ENCODE results near the gene NMNAT3.
"Not testable (repeated sequence)": the region's sequence is repeated elsewhere in the genome, so short reads cannot be mapped to it uniquely, and the experiment has no call there.

NMNAT3 gene

DNA sequence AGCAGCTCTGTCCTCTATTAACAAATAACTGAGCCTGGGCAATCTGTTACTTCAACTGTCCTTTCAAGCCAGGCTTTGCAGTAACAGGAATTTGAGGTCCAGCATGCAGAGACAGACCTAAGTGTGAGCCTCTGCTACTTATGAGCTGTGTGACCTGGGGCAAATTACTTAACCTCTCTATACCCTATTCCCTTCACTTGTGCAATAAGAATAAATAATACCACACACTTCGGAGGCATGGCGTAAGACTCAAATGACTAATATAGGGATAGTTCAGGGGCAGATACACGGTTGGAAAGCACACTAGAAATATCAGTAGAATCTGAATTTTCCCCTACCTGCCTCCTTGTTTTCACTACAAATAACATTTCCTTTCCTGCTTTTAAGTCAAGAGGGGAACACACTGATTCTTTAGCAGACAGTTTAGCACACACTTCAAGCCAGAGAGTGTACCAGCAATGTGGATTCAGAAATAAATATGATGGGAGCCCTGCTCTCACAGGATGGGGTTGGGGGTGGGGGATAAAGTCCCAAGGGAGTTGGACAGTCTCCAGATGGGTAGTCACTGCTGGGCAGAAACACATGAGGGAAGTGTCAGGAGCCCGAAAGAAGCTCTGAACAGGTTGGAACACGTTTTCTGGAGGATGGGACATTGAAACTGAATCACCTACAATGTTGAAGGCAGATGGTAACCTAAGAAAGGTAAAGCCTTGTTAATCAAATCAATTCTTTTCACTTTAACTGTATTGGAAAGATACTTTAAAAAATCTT, 76.4 kb downstream of the NMNAT3 start:
- H3K9me3 ChIP-seq (ENCODE audit: low read depth, low read length) = no peaks in the 10 kb centered on the region
- no peak overlapping the region for H3K27ac ChIP-seq
- H3K36me3 ChIP-seq (ENCODE audit: insufficient read depth, low read length) = no peaks in the 10 kb centered on the region
- no peak for DNase-seq (ENCODE audit: low read depth, low spot score)
- no peak overlapping the region for H3K4me3 ChIP-seq
- no peak overlapping the region for H3K9ac ChIP-seq (ENCODE audit: insufficient read length)
- TF ChIP-seq POLR2AphosphoS5 (IDR thresholded peaks at IDR 0.05; ENCODE audit: borderline replicate concordance, low read depth, low read length) (no peak), FOXP2 (optimal IDR thresholded peaks at IDR 0.05; ENCODE audit: control extremely low read depth, extremely low read length, insufficient read depth) (no peak), EZH2 (IDR thresholded peaks at IDR 0.05) (no peak)

DNA sequence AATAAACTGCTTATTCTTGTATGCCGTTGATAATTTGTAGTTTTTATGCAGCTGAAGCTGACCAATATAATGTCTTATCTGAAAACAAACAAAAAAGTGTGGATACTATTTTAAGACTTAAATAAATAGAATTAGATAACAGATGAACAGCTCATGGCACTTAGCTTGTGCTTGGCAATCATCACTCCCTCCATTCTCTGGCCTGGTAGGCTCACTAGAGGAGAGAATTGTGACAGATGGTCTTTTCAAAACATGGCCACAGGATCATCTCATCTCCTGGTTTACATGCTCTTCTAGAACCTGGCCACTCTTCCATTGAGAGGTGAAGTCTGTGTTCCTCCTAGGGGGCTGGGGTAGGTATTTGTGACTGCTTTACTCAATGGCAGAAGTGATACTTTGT, 79.8 kb downstream of the NMNAT3 start:
- Histone ChIP-seq H3K9ac (ENCODE audit: insufficient read length) (no peak overlapping the region), H3K36me3 (ENCODE audit: insufficient read depth, low read length) (no peaks in the 10 kb centered on the region), H3K9me3 (ENCODE audit: low read depth, low read length) (no peaks in the 10 kb centered on the region; the same call in 1 of the 2 replicates), H3K27ac (no peak overlapping the region), H3K4me3 (no peak overlapping the region)
- no peak for DNase-seq (ENCODE audit: low read depth, low spot score)
- no peak for TF ChIP-seq FOXP2 (optimal IDR thresholded peaks at IDR 0.05; ENCODE audit: control extremely low read depth, extremely low read length, insufficient read depth)
- TF ChIP-seq POLR2AphosphoS5 (IDR thresholded peaks at IDR 0.05; ENCODE audit: borderline replicate concordance, low read depth, low read length) = no peak
- no peak for TF ChIP-seq EZH2 (IDR thresholded peaks at IDR 0.05)

DNA sequence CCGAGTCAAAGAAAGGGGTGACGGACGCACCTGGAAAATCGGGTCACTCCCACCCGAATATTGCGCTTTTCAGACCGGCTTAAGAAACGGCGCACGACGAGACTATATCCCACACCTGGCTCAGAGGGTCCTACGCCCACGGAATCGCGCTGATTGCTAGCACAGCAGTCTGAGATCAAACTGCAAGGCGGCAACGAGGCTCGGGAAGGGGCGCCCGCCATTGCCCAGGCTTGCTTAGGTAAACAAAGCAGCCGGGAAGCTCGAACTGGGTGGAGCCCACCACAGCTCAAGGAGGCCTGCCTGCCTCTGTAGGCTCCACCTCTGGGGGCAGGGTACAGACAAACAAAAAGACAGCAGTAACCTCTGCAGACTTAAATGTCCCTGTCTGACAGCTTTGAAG, 86.6 kb downstream of the NMNAT3 start:
- H3K4me3 ChIP-seq; H3K9ac ChIP-seq (ENCODE audit: insufficient read length); H3K27ac ChIP-seq; H3K9me3 ChIP-seq (ENCODE audit: low read depth, low read length); H3K36me3 ChIP-seq (ENCODE audit: insufficient read depth, low read length); DNase-seq (ENCODE audit: low read depth, low spot score): not testable (repeated sequence)

DNA sequence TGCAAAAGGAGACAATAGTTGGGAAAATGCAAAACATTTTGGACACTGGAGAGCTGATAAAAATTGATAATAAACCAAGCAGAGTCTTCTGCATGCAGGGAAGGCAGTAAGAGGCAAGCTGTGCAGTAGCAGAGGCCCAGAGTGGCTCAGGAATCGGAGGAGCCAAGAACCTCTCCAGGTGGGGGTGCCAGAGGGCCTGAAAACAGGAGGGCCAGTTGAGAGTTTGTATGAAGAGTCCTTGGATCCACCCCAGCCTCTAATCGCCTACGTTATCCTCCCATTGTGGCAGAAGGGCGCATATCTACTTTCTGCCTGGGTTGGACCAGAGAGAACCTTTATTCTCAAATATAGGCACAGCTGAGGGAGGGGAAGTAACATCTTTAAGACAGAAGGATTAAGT, 89.3 kb downstream of the NMNAT3 start:
- Histone ChIP-seq H3K4me3 (no peak overlapping the region), H3K9me3 (ENCODE audit: low read depth, low read length) (no peaks in the 10 kb centered on the region), H3K36me3 (ENCODE audit: insufficient read depth, low read length) (no peaks in the 10 kb centered on the region), H3K9ac (ENCODE audit: insufficient read length) (no peak overlapping the region), H3K27ac (no peak overlapping the region)
- TF ChIP-seq EZH2 (IDR thresholded peaks at IDR 0.05) = no peak
- TF ChIP-seq POLR2AphosphoS5 (IDR thresholded peaks at IDR 0.05; ENCODE audit: borderline replicate concordance, low read depth, low read length) = no peak
- DNase-seq (ENCODE audit: low read depth, low spot score) = no peak

DNA sequence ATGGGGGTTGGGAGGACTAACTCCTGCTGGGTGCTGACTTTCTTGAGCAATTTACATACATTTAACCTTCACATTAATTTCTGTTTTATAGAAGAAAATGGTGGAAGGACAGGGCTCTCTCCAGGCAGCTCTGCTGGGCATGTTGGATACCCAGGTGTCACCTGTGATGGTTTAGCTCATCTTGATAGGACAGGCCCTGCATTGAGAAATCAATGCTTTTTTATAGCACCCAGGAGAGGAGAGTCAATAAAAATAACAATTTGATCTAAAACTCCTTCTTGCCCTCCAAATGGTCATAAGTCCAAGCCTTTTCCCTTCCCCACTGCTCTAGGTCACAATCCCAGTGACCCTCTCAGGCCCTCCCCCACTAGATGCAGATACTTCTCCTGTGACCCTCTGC, 90.0 kb downstream of the NMNAT3 start:
- Histone ChIP-seq H3K9me3 (ENCODE audit: low read depth, low read length) (no peaks in the 10 kb centered on the region), H3K9ac (ENCODE audit: insufficient read length) (no peak overlapping the region), H3K36me3 (ENCODE audit: insufficient read depth, low read length) (no peaks in the 10 kb centered on the region), H3K27ac (no peak overlapping the region), H3K4me3 (no peak overlapping the region)
- no peak for TF ChIP-seq POLR2AphosphoS5 (IDR thresholded peaks at IDR 0.05; ENCODE audit: borderline replicate concordance, low read depth, low read length)
- TF ChIP-seq FOXP2 (optimal IDR thresholded peaks at IDR 0.05; ENCODE audit: control extremely low read depth, extremely low read length, insufficient read depth) = no peak
- no peak for TF ChIP-seq EZH2 (IDR thresholded peaks at IDR 0.05)
- DNase-seq (ENCODE audit: low read depth, low spot score) = no peak

DNA sequence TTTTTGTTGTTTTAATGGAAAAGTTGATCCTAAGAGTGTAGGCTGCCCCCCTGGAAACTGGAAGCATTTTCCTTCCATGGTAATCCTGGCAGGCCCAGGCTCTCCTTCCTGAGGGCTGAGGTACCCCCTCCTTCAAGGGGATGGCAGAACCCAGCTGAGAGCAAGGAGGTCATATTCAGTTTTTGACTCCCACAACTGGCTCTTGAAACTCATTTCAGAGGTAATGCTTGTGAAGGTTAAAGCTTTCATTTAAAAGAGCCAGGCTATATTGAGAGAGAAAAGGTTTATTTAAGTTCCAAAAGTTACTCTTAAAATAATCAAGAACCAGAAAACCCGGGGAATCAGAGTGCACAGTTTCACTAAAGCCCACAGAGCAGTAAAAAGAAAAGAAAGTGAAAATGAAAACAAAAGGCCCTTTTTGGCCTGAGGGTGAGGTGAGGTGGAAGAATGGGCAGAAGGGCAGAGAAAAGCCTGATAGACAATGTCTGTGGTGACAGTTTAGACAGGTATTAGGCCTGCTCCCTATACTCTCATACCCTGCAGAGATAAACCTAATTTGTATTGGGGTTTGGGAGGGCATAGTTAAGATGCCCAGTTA, 91.3 kb downstream of the NMNAT3 start:
- Histone ChIP-seq H3K9me3 (ENCODE audit: low read depth, low read length) (no peaks in the 10 kb centered on the region), H3K9ac (ENCODE audit: insufficient read length) (no peak overlapping the region), H3K27ac (no peak overlapping the region), H3K4me3 (no peak overlapping the region), H3K36me3 (ENCODE audit: insufficient read depth, low read length) (no peaks in the 10 kb centered on the region)
- no peak for DNase-seq (ENCODE audit: low read depth, low spot score)
- TF ChIP-seq FOXP2 (optimal IDR thresholded peaks at IDR 0.05; ENCODE audit: control extremely low read depth, extremely low read length, insufficient read depth) = no peak
- no peak for TF ChIP-seq POLR2AphosphoS5 (IDR thresholded peaks at IDR 0.05; ENCODE audit: borderline replicate concordance, low read depth, low read length)
- TF ChIP-seq EZH2 (IDR thresholded peaks at IDR 0.05) = no peak

DNA sequence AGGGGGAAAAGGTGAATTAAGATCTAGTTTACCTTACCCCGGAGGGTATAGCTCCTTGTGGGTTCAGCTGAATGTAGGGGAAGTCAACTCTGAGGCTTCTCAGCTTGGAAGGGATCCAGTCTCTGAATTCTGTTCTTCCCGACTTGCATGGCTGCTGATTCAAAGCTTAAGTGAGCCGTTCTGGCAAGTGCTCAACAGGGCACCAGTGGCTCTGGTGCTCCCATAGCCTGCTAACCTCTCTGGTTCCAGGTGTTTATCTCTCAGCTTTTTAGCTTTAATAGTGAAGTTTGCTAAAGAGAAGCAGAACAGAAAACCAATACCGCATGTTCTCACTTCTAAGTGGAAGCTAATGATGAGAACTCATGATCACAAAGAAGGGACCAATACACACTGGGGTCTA, 92.0 kb downstream of the NMNAT3 start:
- DNase-seq (ENCODE audit: low read depth, low spot score) = no peak
- no peaks in the 10 kb centered on the region for H3K36me3 ChIP-seq (ENCODE audit: insufficient read depth, low read length)
- H3K9ac ChIP-seq (ENCODE audit: insufficient read length) = no peak overlapping the region

DNA sequence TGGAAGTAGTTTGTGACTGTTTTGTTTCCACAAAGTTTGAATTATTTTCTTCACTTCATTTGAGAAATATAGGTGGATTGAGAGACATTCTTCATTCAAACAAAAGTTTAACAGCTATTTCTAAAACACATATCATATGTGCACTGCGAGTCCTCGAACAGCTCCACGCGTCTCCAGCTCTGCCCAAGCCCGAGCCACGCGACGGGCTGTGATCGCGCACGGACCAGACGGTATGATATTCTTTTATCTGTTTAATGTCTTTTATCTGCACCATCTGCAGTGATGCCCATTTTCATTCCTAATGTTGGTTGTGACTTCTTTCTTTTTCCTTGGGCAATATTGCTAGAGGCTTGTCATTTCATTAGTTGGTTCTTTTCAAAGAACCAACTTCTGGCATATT, 94.1 kb downstream of the NMNAT3 start:
- DNase-seq (ENCODE audit: low read depth, low spot score); H3K4me3 ChIP-seq; H3K9ac ChIP-seq (ENCODE audit: insufficient read length); H3K36me3 ChIP-seq (ENCODE audit: insufficient read depth, low read length); H3K9me3 ChIP-seq (ENCODE audit: low read depth, low read length); H3K27ac ChIP-seq: not testable (repeated sequence)

More for the DNA sequence above, 92.0 kb downstream of the NMNAT3 start:
- H3K27ac ChIP-seq = no peak overlapping the region
- no peak for TF ChIP-seq POLR2AphosphoS5 (IDR thresholded peaks at IDR 0.05; ENCODE audit: borderline replicate concordance, low read depth, low read length)
- TF ChIP-seq FOXP2 (optimal IDR thresholded peaks at IDR 0.05; ENCODE audit: control extremely low read depth, extremely low read length, insufficient read depth) = no peak
- no peak for TF ChIP-seq EZH2 (IDR thresholded peaks at IDR 0.05)
- H3K4me3 ChIP-seq = no peak overlapping the region
- no peaks in the 10 kb centered on the region for H3K9me3 ChIP-seq (ENCODE audit: low read depth, low read length)

DNA sequence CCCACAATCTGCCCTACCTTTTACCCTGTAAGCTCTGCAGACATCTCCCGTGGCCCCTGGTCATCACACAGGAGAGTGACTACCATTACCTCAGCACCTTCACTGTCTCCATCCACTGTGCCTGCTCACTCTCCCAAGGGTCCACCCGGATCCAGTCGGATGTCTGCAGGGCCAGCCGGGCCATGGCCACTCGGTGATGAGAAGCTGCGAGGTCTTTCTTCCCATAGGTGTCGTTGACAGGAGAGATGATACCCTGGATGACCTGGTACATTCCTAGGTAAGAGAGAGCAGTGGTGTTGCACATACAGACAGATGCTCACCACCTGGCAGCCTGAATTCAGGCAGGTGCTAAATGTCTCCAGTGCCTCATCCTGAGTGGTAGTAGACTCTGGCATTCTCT, 99.0 kb downstream of the NMNAT3 start:
- Histone ChIP-seq H3K4me3 (no peak overlapping the region), H3K27ac (no peak overlapping the region), H3K36me3 (ENCODE audit: insufficient read depth, low read length) (no peaks in the 10 kb centered on the region), H3K9me3 (ENCODE audit: low read depth, low read length) (no peaks in the 10 kb centered on the region), H3K9ac (ENCODE audit: insufficient read length) (no peak overlapping the region)
- DNase-seq (ENCODE audit: low read depth, low spot score) = no peak
- no peak for TF ChIP-seq FOXP2 (optimal IDR thresholded peaks at IDR 0.05; ENCODE audit: control extremely low read depth, extremely low read length, insufficient read depth)
- no peak for TF ChIP-seq EZH2 (IDR thresholded peaks at IDR 0.05)
- no peak for TF ChIP-seq POLR2AphosphoS5 (IDR thresholded peaks at IDR 0.05; ENCODE audit: borderline replicate concordance, low read depth, low read length)

Data from SK-N-MC (cell line).